ENCODE data around the gene ADPRS.

Gene ADPRS

DNA sequence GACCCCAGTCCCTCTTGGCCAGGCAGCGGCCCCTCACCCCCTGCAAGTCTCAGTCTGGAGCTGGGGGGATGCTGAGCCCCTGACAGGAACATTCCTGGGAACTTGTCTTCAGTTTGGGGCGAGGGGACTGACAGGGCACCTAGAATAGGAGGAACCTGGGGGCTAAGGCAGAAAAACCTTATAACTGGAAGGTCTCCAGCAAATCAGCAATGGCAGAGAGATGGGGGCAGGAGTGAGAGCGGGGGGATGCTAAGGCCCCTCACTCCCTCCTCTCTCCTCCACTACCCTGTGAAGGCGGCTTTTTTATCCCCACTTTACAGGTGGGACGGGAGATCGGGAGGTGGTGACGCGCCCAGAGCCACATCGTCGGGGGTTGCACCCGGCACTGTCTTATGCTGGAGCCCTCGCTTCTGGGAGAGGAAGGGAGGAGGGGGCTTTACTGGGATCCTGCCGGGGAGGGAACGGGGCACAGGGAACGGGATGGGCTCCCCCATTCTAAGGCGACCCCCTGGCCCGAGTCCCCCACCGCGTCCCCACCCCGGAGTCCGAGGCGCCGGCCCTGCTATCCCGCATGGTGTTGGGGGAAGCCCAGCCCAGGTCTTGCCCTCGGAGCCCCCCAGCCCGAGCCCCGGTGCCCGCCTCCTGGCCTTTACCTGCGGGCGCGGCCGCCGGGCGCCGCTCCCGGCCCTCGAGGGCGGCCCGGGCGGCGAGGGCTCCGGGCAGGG lies 35.9 kb downstream of the ADPRS start:
- H3K4me1 ChIP-seq (ENCODE audit: insufficient read depth, low read length) = no peaks in the 10 kb centered on the region
- no peak overlapping the region for H3K9ac ChIP-seq (ENCODE audit: low read depth, low read length)
- H3K27me3 ChIP-seq (ENCODE audit: insufficient read depth, low read length) = peaks cover 42% of the 10 kb centered on the region
- no peak overlapping the region for H3K27ac ChIP-seq (ENCODE audit: low read depth, low read length)
- WGBS = 13% methylated on average over 41 of the region's 42 CpGs
- peak overlapping the region; percentile 46 for H3K4me3 ChIP-seq (ENCODE audit: low read length)
- H3K9me3 ChIP-seq (ENCODE audit: insufficient read depth, low read depth, low read length) = no peaks in the 10 kb centered on the region
- no peaks in the 10 kb centered on the region for H3K36me3 ChIP-seq (ENCODE audit: insufficient read depth, low read length)

DNA sequence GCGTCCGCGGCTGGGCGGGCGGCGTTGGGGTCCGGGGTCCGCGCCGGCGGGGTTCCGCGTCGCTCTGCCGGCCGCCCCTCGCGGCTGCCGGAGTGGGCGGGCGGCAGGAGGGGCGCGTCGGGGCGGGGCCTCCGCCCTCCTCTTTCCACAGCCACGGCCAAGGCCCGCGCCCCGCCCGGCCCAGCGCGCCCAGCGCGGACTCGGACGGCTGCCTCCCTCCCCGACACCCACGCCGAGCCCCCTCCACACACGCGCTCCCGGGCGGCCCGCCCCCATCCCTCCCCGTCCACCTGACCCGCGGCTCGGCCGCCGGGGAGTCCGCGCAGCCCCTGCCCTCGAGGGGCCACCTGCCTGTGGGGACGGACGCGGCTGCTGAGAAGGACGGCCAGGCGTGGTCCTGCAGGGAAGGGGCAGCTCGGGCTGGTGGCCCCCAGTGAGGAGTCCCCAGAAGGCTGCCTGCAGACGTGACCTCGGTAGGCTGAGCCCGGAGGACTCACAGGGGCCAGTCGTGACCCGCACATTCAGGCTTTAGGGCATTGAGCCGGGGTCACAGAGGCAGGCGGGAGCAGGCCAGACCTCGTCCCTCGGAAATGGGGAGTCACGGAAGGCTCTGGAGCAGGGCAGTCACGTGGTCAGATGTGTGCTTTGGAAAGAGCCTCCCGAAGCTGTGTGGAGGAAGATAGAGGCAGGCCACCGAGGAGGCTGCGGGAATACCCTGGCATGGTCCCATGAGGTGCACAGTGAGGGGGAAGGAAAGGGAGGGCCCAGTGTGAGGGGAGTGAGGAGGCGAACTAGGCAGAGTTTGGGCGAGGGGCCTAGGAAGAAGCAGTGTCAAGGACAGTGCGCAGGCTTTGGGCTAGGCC lies 36.7 kb downstream of the ADPRS start, which contains the start of gene COL8A2:
Gene COL8A2 (minus strand): TSS at position 94 of the 863 bp plus-strand sequence. CDS start 24,980 bp downstream, outside the sequence.
- no peaks in the 10 kb centered on the region for H3K36me3 ChIP-seq (ENCODE audit: insufficient read depth, low read length)
- H3K4me3 ChIP-seq (ENCODE audit: low read length) = peak within 1 kb of the TSS; percentile 46
- H3K27ac ChIP-seq (ENCODE audit: low read depth, low read length) = no peak within 1 kb of the TSS
- no peaks in the 10 kb centered on the region for H3K9me3 ChIP-seq (ENCODE audit: insufficient read depth, low read depth, low read length)
- H3K9ac ChIP-seq (ENCODE audit: low read depth, low read length) = no peak within 1 kb of the TSS
- H3K4me1 ChIP-seq (ENCODE audit: insufficient read depth, low read length) = no peaks in the 10 kb centered on the region
- 15% methylated on average over 77 of the region's 77 CpGs for WGBS
- H3K27me3 ChIP-seq (ENCODE audit: insufficient read depth, low read length) = peaks cover 42% of the 10 kb centered on the region

DNA sequence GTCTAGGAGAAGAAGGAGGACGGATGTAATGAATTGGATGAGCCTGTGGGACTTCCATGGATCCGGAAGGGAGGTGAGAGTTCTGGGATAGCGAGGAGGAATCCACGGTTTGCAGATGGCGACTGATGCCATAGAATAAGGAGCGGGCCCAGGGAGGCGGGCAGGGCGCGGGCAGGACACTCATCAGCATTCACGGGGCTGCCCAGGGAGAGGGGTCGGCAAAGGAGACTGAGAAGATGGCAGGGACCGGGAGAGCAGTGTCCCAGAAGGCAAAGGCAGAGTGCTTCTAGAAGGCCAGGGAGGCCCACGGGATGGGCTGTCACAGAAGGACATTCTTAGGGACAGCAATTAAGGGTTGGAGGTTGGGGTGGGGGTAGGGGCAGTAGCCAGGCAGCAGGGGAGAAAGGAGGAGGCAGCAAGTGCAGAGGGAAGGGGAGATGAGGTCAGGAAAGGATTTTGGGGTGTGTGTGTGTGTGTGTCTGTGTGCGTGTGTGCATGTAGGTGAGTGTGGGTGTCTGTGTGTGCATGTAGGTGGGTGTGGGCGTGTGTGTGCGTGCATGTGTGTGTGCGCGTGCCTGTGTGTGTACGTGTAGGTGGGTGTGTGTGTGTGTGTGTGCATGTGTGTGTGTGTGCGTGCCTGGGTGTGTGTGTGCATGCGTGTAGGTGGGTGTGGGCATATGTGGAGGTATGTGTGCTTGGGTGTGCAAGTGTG lies 37.5 kb downstream of the ADPRS start:
- Histone ChIP-seq H3K4me1 (ENCODE audit: insufficient read depth, low read length) (no peaks in the 10 kb centered on the region), H3K4me3 (ENCODE audit: low read length) (no peak overlapping the region), H3K27me3 (ENCODE audit: insufficient read depth, low read length) (peaks cover 42% of the 10 kb centered on the region), H3K27ac (ENCODE audit: low read depth, low read length) (no peak overlapping the region), H3K36me3 (ENCODE audit: insufficient read depth, low read length) (no peaks in the 10 kb centered on the region), H3K9ac (ENCODE audit: low read depth, low read length) (no peak overlapping the region), H3K9me3 (ENCODE audit: insufficient read depth, low read depth, low read length) (no peaks in the 10 kb centered on the region)
- WGBS = 82% methylated on average over 21 of the region's 21 CpGs

DNA sequence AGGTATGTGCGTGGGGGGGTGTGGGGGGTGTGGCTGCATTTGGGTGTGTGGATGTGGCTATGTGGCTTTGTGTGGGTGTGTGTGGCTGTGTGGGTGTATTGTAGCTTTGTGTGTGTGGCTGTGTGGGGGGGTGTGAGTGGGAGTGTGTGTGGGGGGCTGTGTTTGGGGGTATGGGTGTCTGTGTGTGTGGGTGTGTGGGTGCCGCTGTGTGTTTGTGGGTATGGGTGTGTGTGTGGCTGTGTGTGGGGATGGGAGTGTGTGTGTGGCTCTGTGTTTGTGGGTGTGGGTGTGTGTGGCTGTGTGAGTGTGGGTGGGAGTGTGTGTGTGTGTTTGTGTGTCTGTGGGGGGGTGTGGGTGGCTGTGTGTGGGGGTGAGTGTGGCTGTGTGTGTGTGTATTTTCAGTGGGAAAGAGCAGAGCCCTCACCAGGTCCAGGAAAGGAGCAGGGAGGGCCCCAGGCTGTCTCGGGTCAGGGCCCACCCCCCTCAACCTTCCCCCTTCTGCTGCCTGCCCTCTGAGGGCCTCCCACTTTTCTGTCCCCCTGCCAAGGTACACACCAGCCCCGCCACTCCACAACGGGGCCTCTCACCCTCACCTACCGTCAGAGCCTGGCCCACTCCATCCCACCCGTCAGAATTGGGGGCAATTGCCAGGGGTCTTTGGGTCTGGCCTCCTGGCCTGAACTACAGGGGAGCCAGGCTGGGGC lies 38.3 kb downstream of the ADPRS start:
- Histone ChIP-seq H3K27ac (ENCODE audit: low read depth, low read length) (no peak overlapping the region), H3K4me1 (ENCODE audit: insufficient read depth, low read length) (no peaks in the 10 kb centered on the region), H3K36me3 (ENCODE audit: insufficient read depth, low read length) (no peaks in the 10 kb centered on the region), H3K27me3 (ENCODE audit: insufficient read depth, low read length) (peaks cover 42% of the 10 kb centered on the region), H3K9ac (ENCODE audit: low read depth, low read length) (no peak overlapping the region), H3K4me3 (ENCODE audit: low read length) (no peak overlapping the region), H3K9me3 (ENCODE audit: insufficient read depth, low read depth, low read length) (no peaks in the 10 kb centered on the region)
- 90% methylated on average over 7 of the region's 7 CpGs for WGBS

DNA sequence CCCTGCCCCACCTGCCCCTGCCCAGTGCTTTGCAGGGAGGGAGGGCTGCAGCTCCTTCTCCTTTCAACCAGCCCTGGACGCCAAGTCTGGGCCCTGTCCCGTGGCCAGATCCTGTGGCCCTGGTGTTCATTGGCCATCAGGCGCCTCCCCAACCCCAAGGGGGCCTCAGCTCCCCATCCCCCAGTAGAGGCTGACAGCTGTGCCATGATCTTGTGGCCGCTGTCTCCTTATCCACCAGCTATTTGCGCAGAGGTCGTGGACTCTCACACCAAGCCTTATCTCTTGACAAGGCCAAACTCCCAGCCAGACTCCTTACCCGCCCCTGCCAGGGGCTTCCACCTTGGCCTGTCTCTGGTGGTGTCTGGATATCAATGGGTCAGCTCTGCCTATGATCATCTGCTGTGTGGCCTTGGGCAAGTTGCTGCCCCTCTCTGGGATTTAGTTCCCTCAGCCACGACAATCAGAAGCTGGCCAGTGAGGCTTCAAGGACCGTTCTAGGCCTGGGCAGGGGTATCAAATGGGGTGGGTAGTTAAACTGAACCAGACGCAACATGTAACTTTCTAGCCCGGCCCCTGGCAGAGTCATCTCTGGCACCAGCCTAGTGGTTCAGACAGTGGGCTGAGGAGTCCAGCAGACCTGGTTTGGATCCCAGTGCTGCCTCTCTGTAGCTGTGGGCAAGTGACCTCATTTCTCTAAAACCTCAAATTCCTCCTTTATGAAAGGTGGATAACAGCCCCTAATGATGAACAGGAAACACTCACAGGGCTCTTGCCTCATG lies 39.6 kb downstream of the ADPRS start:
- no peaks in the 10 kb centered on the region for H3K9me3 ChIP-seq (ENCODE audit: insufficient read depth, low read depth, low read length)
- no peaks in the 10 kb centered on the region for H3K4me1 ChIP-seq (ENCODE audit: insufficient read depth, low read length)
- 86% methylated on average over 11 of the region's 11 CpGs for WGBS
- H3K36me3 ChIP-seq (ENCODE audit: insufficient read depth, low read length) = no peaks in the 10 kb centered on the region
- H3K27me3 ChIP-seq (ENCODE audit: insufficient read depth, low read length) = peaks cover 32% of the 10 kb centered on the region
- H3K9ac ChIP-seq (ENCODE audit: low read depth, low read length) = no peak overlapping the region
- H3K4me3 ChIP-seq (ENCODE audit: low read length) = no peak overlapping the region
- no peak overlapping the region for H3K27ac ChIP-seq (ENCODE audit: low read depth, low read length)

DNA sequence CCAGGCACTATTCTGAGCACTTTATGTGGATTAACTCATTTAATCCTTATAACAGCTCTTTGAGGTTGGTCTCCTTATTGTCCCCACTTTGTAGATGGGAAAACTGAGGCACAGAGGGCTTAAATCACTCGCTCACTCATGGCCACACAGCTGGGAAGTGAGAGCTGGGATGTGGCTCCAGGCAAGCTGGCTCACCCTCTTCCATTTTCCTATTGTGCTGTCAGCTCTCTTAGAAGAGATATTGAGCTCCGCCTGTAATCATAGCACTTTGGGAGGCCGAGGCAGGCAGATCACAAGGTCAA lies 40.2 kb downstream of the ADPRS start:
- Histone ChIP-seq H3K4me3 (ENCODE audit: low read length) (no peak overlapping the region), H3K4me1 (ENCODE audit: insufficient read depth, low read length) (no peaks in the 10 kb centered on the region), H3K27me3 (ENCODE audit: insufficient read depth, low read length) (peaks cover 27% of the 10 kb centered on the region), H3K27ac (ENCODE audit: low read depth, low read length) (no peak overlapping the region), H3K9ac (ENCODE audit: low read depth, low read length) (no peak overlapping the region), H3K36me3 (ENCODE audit: insufficient read depth, low read length) (no peaks in the 10 kb centered on the region), H3K9me3 (ENCODE audit: insufficient read depth, low read depth, low read length) (no peaks in the 10 kb centered on the region)
- WGBS = 91% methylated on average over 3 of the region's 3 CpGs

DNA sequence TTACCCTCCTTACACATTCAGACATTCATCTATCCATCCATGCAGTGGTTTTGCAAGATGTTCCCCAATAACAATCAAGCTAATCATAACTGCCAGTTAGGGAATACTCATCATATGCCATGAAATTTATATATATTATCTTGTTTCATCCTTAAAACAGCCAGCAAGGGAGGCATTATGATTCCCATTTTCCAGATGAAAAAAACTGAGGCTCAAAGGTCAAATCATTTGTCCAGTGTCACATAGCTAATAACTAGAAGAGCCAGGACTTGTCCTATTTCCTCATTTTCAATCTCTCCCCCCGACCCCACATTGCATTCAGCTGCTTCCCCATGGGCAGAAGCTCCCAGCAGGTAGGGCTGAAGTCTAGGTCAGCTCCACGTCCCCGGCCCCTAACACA lies 43.3 kb downstream of the ADPRS start:
- Histone ChIP-seq H3K9me3 (ENCODE audit: insufficient read depth, low read depth, low read length) (no peaks in the 10 kb centered on the region), H3K4me1 (ENCODE audit: insufficient read depth, low read length) (peaks cover 4% of the 10 kb centered on the region; the same call in 1 of the 2 replicates), H3K27ac (ENCODE audit: low read depth, low read length) (no peak overlapping the region), H3K9ac (ENCODE audit: low read depth, low read length) (no peak overlapping the region), H3K36me3 (ENCODE audit: insufficient read depth, low read length) (peaks cover 4% of the 10 kb centered on the region; the same call in 1 of the 2 replicates), H3K27me3 (ENCODE audit: insufficient read depth, low read length) (no peaks in the 10 kb centered on the region), H3K4me3 (ENCODE audit: low read length) (no peak overlapping the region)
- WGBS = 87% methylated on average over 3 of the region's 3 CpGs

DNA sequence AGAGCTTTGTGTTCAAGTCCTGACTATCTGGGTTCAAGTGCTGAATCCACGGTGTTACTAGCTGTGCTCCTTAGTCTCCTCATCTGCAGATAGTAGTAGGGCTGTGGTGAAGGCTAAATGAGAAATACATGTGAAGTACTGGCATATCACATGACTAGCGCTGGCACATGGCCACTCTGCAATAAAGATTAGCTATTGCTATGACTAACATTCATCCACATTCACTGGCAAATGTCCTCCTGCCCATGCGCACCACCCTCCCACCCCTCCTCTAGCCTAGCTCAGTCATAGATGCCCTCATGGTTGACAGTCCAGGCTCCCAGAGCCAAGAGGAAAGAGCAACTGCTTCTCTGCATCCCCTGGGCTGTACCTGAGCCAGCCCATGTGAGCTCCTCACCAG lies 44.8 kb downstream of the ADPRS start:
- no peak overlapping the region for H3K27ac ChIP-seq (ENCODE audit: low read depth, low read length)
- peaks cover 4% of the 10 kb centered on the region; the same call in 1 of the 2 replicates for H3K4me1 ChIP-seq (ENCODE audit: insufficient read depth, low read length)
- H3K4me3 ChIP-seq (ENCODE audit: low read length) = no peak overlapping the region
- H3K36me3 ChIP-seq (ENCODE audit: insufficient read depth, low read length) = peaks cover 18% of the 10 kb centered on the region
- H3K27me3 ChIP-seq (ENCODE audit: insufficient read depth, low read length) = no peaks in the 10 kb centered on the region
- no peak overlapping the region for H3K9ac ChIP-seq (ENCODE audit: low read depth, low read length)
- no peaks in the 10 kb centered on the region for H3K9me3 ChIP-seq (ENCODE audit: insufficient read depth, low read depth, low read length)
- 94% methylated on average over 3 of the region's 3 CpGs for WGBS

DNA sequence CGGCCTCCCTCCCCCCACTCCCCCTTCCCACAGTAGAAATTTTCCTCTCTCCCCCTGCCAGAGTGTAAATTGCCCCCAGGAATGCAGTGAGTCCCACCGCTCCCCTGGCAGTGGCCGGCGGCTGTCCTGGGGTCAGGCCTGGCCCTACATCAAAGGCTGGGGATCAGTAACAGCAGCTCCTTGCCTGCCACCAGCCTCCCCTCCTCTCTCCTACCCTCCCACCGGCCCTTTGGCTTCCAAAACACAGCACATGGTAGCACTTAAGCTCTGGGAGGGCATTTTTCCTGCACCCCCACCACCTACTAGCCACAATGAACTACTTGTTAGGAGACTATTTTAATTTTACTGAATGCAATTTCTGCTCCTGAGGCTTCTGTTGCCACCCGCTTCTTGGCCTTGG lies 45.3 kb downstream of the ADPRS start:
- peaks cover 4% of the 10 kb centered on the region; the same call in 1 of the 2 replicates for H3K4me1 ChIP-seq (ENCODE audit: insufficient read depth, low read length)
- peaks cover 20% of the 10 kb centered on the region for H3K36me3 ChIP-seq (ENCODE audit: insufficient read depth, low read length)
- no peaks in the 10 kb centered on the region for H3K27me3 ChIP-seq (ENCODE audit: insufficient read depth, low read length)
- no peak overlapping the region for H3K4me3 ChIP-seq (ENCODE audit: low read length)
- 57% methylated on average over 6 of the region's 6 CpGs for WGBS
- no peak overlapping the region for H3K27ac ChIP-seq (ENCODE audit: low read depth, low read length)
- H3K9ac ChIP-seq (ENCODE audit: low read depth, low read length) = no peak overlapping the region
- no peaks in the 10 kb centered on the region for H3K9me3 ChIP-seq (ENCODE audit: insufficient read depth, low read depth, low read length)

Measured in HUES64 (cell line).